Measurements from ENCODE around the gene SNX19. TPM values are rescaled to one million over a fixed set of nuclear protein-coding genes. Genes with fewer than 3 reads are reported as not detected.

Gene SNX19
- total and polyA plus RNA-seq, 2 of the 4 experiments (the other 2 are of a cell fraction), result 35.9 to 113 TPM

- H2BK120ac ChIP-seq (ENCODE audit: low read depth, low read length), result no peak overlapping the region; the same call in 1 of the 2 replicates
- H4K20me1 ChIP-seq (ENCODE audit: insufficient read depth, low read length), result no peaks in the 10 kb centered on the region
- peak overlapping the region; percentile 45; the same call in 1 of the 2 replicates for H3K27ac ChIP-seq (ENCODE audit: insufficient read depth, low read length)
- no peaks in the 10 kb centered on the region for H3K36me3 ChIP-seq (ENCODE audit: control insufficient read depth, insufficient read depth, low read length)
- TF ChIP-seq CHD1 (IDR thresholded peaks at IDR 0.05; ENCODE audit: low read depth, low read length), result no peak
- no peak for TF ChIP-seq CTCF (conservative IDR thresholded peaks at IDR 0.05; ENCODE audit: low read depth, low read length)
- TF ChIP-seq, protein P1, sequence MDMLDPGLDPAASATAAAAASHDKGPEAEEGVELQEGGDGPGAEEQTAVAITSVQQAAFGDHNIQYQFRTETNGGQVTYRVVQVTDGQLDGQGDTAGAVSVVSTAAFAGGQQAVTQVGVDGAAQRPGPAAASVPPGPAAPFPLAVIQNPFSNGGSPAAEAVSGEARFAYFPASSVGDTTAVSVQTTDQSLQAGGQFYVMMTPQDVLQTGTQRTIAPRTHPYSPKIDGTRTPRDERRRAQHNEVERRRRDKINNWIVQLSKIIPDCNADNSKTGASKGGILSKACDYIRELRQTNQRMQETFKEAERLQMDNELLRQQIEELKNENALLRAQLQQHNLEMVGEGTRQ (IDR thresholded peaks at IDR 0.05; ENCODE audit: low read depth, low read length), result no peak
- TF ChIP-seq POLR2A (IDR thresholded peaks at IDR 0.05; ENCODE audit: low read depth, low read length), result no peak
- TF ChIP-seq RFX5 (IDR thresholded peaks at IDR 0.05; ENCODE audit: low read depth, low read length), result no peak
- TF ChIP-seq SMC3 (IDR thresholded peaks at IDR 0.05; ENCODE audit: low read depth, low read length), result no peak
- no peak for TF ChIP-seq BHLHE40 (IDR thresholded peaks at IDR 0.05; ENCODE audit: low read depth, low read length)
- no peak for TF ChIP-seq MAFK (IDR thresholded peaks at IDR 0.05; ENCODE audit: low read depth, low read length)
- no peak for TF ChIP-seq NFE2L2 (IDR thresholded peaks at IDR 0.05; ENCODE audit: low read depth, low read length)
- no peak for TF ChIP-seq RAD21 (IDR thresholded peaks at IDR 0.05; ENCODE audit: low read length)
- TF ChIP-seq FOS (IDR thresholded peaks at IDR 0.05; ENCODE audit: low read depth, low read length), result no peak
- H3K9me3 ChIP-seq (ENCODE audit: control insufficient read depth, insufficient read depth, low read length), result no peaks in the 10 kb centered on the region
- H3K23ac ChIP-seq (ENCODE audit: low read depth, low read length), result no peak overlapping the region
- no peak overlapping the region for H3K9ac ChIP-seq (ENCODE audit: low read depth, low read length)
- peak overlapping the region; percentile 42; the same call in 1 of the 2 replicates for H2AK5ac ChIP-seq (ENCODE audit: low read depth, low read length)
- H2BK20ac ChIP-seq (ENCODE audit: low read depth, low read length), result no peak overlapping the region; the same call in 1 of the 2 replicates
- H3K14ac ChIP-seq (replicated peaks; ENCODE audit: low read depth, low read length), result no peak overlapping the region
- intact Hi-C loops (cut with micrococcal nuclease), result no loop called here
- no peaks in the 10 kb centered on the region for H3K79me1 ChIP-seq (ENCODE audit: low read depth in 1 of 2, low read length in 2 of 2)
- peak overlapping the region; percentile 33; the same call in 1 of the 2 replicates for H3K18ac ChIP-seq (ENCODE audit: low read depth, low read length)
- peaks cover 15% of the 10 kb centered on the region for H3K4me1 ChIP-seq (ENCODE audit: control insufficient read depth, insufficient read depth, low read length)
- no peak overlapping the region for H3K4me2 ChIP-seq (ENCODE audit: low read depth, low read length)
- 0 out of 2 replicates have a peak overlapping the region, but pooled peaks have one; percentile 64 for H4K5ac ChIP-seq (ENCODE audit: low read depth, low read length)
- no peak overlapping the region for H2AK9ac ChIP-seq (replicated peaks; ENCODE audit: low read depth, low read length, poor library complexity)
- no peak overlapping the region for H3K4me3 ChIP-seq (ENCODE audit: insufficient read depth, low read depth, low read length)
- no peak overlapping the region for H2AFZ ChIP-seq (replicated peaks; ENCODE audit: low read length, poor library complexity)
- H4K91ac ChIP-seq (ENCODE audit: insufficient read depth, low read depth, low read length), result no peak overlapping the region
- in situ Hi-C loops (cut with MboI; ENCODE audit: low sequenced_read_pairs), result loop anchor here (5.0 kb wide), 1 partner anchor 415 kb away; no protein-coding TSS in a partner anchor
- ChIA-PET POLR2A (ENCODE audit: unreplicated experiment) (no interaction called here), CTCF (interaction anchor here (2.9 kb wide), 1 partner anchor 10 kb away, joined by 12 read pairs; no protein-coding TSS in a partner anchor)
- no peak overlapping the region for H4K8ac ChIP-seq (ENCODE audit: low read depth in 2 of 2, low read length in 2 of 2)
- H2BK15ac ChIP-seq (ENCODE audit: low read depth, low read length), result no peak overlapping the region
- dilution Hi-C loops (cut with HindIII; ENCODE audit: low sequenced_read_pairs, unreplicated experiment), result loop anchor here (25.0 kb wide), 1 partner anchor 415 kb away; the partner anchor contains the start of genes ADAMTS15 and ADAMTS8
- H3K56ac ChIP-seq (ENCODE audit: extremely low read depth, insufficient read depth, low read length), result no peak overlapping the region
- WGBS, 2 experiments (ENCODE audit: extremely low coverage in 2 of 2, insufficient read length in 1 of 2), result 75% methylated on average over 7 of the region's 8 CpGs; no CpG with 5 or more reads in 1 of the 2 experiments
- ATAC-seq (ENCODE audit: low read depth), result no peak
- peaks cover 5% of the 10 kb centered on the region for H3K9me1 ChIP-seq (ENCODE audit: insufficient read depth, low read length)
- H3K27me3 ChIP-seq (ENCODE audit: control insufficient read depth, insufficient read depth, low read length), result no peaks in the 10 kb centered on the region; the same call in 1 of the 2 replicates
- 0 out of 2 replicates have a peak overlapping the region, but pooled peaks have one; percentile 56 for H3K4ac ChIP-seq (ENCODE audit: low read depth, low read length)
- no peak for DNase-seq
- H2BK5ac ChIP-seq (ENCODE audit: low read depth, low read length, poor library complexity, severe bottlenecking), result peak overlapping the region; percentile 8
- BruUV-seq (replicated peaks), result no TSS peak
Observed at GRCh38 chr11:130852589-130852988, 63.7 kb downstream of the SNX19 start.
